ENCODE data around the gene SMTNL1.

The SMTNL1 gene

GRCh38 chr11:57546869-57547475 lies 9.6 kb downstream of the SMTNL1 start:
- DNase-seq = no peak

- DNase-seq = no peak
These were observed 10.5 kb downstream of the SMTNL1 start for GRCh38 chr11:57547854-57548377.

- no peak for DNase-seq
These were observed 12.6 kb downstream of the SMTNL1 start for GRCh38 chr11:57549983-57550382.

DNA sequence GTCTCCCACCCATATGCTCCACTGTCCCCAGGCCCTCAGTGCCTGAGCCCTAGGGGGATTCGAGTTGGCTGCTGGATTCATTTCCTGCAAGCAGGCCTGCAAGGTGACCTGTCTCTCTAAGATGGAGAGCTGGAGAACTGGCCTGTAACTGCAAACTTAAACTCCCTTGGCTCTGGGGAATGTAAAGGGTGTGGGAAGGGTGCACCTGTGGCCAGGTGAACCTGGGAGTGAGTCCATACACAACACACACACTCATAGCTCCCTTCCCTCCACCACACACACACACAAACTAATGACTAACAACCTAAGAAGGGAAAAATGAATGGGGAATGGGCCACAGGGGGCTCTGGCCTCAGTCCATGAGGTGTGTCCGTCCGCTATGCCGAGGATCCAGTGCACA lies 14.5 kb downstream of the SMTNL1 start:
- no peak for DNase-seq

DNA sequence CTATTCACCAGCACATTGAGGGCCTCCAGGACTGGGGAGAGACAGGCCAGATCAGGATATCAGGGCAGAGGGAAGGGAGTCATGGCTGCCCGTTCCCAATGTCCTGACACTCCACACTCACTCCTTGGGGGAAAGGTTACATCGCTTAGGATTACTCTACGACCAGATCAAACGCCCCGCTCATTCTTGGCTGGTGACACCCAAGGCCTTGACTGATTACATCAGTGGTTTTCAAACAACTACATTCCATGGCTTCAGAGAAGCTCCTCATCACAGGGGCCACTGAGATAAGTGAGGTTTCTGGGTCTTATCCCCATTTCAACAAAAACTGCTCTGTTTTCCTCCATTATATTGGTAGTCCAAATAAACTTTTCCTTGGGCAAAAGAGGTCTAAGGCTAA lies 15.1 kb downstream of the SMTNL1 start:
- DNase-seq = no peak

GRCh38 chr11:57555393-57555792 lies 18.0 kb downstream of the SMTNL1 start:
- no peak for DNase-seq

DNA sequence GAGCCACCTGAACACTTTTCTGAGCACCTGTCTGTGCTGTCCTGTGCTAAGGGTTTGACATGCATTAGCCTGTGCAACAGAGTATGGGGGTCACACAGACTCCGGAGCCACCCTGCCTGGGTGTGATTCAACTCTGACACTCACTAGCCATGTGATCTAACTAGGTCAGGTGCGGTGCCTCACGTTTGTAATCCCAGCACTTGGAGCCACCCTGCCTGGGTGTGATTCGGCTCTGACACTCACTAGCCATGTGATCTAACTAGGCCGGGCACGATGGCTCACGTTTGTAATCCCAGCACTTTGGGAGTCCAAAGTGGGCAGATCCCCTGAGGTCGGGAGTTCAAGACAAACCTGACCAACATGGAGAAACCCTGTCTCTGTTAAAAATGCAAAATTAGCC lies 18.6 kb downstream of the SMTNL1 start:
- DNase-seq = no peak

DNA sequence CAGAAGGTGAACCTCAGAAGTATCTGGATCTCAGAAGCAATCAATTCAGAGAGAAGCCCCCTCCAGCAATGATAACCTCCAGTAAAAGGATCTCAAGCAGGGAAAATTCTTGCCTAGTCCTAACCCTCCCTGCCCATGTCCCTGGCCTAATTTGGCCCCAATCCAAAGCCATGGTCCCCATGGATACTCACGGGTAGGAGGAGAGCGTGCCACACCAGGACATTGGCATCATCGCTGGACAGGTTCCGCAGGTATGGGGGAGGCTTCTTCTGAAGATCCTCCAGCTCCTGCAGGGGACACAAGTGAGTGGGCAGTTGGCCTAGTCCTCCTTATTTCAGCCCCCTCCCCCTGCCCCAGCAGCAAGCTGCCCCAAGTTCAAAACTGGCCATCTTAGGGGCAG lies 22.8 kb downstream of the SMTNL1 start:
- DNase-seq = no peak

GRCh38 chr11:57562596-57562995 lies 25.2 kb downstream of the SMTNL1 start:
- DNase-seq = no peak

- DNase-seq = peak; percentile 78
These were observed 28.9 kb downstream of the SMTNL1 start for GRCh38 chr11:57566005-57566904.

DNA sequence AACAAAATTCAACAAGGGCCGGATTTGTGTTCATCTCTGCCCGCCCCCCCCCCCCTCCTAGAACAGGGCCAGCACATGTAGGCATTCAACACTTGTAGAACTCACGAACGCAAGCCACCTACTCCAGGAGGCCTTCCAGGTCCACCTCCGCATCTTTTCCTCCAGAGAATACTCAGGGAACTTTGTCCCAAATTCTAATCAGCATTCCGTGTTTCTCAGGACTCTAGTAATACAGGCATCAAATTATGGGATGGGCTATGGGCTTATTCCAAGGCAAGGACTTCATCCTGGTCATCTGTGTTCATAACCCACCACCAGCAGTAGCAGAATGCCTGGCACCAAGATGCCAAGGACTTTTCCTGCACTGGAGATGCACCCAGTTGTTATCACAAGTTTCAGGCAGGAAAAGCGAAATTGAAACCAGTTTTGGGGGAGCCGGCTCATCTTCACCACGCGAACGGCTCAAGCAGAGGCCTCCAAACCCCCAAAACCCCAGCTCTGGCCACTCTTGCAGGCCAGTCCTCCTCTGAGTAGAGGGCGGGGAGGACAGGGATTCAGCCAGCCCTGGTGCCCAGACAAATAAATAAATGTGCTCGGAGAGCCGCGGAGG lies 29.6 kb downstream of the SMTNL1 start:
- peak; percentile 28 for DNase-seq

GRCh38 chr11:57567515-57568329 lies 30.3 kb downstream of the SMTNL1 start, which contains the start of gene UBE2L6:
UBE2L6 (minus strand) TSS chr11:57567672; CDS start chr11:57567611, 61 bp downstream.
- DNase-seq = peak; percentile 61

- DNase-seq = peak; percentile 85
These were observed 31.0 kb downstream of the SMTNL1 start for GRCh38 chr11:57568330-57568766.

- no peak for DNase-seq
These were observed 34.2 kb downstream of the SMTNL1 start for GRCh38 chr11:57571606-57572005.

DNA sequence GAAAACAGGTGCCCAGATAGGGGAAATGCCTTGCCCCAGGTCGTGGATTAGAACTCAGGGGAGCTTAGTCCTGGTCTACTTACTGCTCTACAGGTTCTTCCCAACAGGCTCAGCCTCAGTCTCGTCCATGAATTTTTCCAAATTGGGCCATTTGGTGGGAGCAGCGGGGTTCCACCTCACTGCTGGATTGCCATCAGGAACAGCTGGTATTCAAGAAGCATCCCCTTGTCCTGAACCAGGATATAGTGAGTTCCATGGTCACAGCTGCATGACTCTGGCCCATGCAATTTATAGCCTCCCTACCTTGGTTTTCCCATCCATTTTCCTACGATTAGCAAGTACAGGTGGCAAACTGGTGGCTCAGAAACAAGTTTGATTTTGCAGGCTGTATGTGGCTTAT lies 36.7 kb downstream of the SMTNL1 start:
- no peak for DNase-seq

GRCh38 chr11:57584341-57584740 lies 46.9 kb downstream of the SMTNL1 start:
- DNase-seq = no peak

DNA sequence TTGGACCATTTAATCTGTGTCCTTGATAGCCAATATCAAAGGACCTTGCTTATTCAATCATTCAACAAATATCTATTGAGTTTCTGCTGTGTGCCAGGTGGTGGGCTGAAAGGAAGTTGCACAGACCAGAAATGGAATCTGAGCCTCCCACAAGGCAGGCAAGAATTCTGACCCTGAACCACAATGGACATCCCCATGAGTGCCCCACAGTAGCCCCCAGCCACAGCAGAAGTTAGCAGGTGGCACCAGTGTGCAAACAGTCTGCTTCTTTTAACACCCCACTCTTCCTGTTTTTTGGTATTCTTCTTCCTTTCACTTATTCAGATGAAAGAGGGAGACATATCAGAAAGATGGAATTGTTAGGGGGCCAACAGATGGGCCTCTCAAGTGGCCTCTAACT lies 47.9 kb downstream of the SMTNL1 start:
- no peak for DNase-seq

- DNase-seq = no peak
These were observed 49.4 kb downstream of the SMTNL1 start for GRCh38 chr11:57586711-57587245.

DNA sequence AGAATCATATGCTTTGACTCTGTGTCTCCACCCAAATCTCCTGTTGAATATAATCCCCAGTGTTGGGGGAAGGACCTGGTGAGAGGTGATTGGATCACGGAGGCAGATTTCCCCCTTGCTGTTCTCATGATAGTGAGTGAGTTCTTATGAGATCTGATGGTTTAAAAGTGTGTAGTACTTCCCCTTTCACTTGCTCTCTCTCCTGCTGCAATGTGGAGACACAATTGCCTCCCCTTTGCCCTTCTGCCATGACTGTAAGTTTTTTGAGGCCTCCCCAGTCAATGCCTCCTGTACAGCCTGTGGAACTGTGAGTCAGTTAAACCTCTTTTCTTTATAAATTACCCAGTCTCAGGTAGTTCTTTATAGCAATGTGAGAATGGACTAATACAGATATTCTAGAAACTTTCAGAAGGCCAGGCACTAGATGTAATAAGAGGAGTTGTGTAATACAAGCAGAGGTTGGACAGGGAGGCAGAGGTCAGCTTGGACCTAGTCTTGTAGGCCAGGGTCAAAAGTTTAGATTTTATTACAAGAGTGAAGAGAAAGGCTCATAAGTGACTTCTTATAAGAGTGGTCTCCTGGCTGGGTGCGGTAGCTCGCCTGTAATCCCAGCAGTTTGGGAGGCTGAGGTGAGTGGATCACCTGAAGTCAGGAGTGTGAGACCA lies 50.8 kb downstream of the SMTNL1 start:
- DNase-seq = no peak

GRCh38 chr11:57596266-57596885 lies 59.0 kb downstream of the SMTNL1 start:
- DNase-seq = no peak

DNA sequence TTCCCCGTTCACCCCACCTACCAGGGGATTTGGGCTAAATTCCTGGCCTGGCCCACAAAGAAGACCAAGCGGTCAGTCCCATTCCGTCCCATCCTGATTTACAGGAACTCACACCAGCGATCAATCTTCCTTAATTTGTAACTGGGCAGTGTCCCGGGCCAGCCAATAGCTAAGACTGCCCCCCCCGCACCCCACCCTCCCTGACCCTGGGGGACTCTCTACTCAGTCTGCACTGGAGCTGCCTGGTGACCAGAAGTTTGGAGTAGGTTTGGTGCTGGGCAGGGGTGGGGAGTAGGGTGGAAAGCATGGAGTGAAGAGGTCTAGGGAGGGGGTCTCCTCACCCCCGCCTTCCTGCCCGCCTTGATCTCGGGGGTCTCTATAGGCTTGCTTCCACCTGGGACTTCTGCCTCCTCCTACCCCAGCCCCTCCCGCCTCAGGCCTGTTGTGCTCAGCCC lies 60.1 kb downstream of the SMTNL1 start, which contains the start of gene SERPING1:
Gene SERPING1 (plus strand): TSS at position 225 of the 455 bp plus-strand sequence. CDS start 586 bp downstream, outside the sequence.
- no peak for DNase-seq

Measured in midbrain (tissue), 1 donor.